ENCODE measurements around the gene CYP4F11.
"Not testable (repeated sequence)": the region's sequence is repeated elsewhere in the genome, so short reads cannot be mapped to it uniquely, and the experiment has no call there.

CYP4F11 gene

GRCh38 chr19:15885167-15885566 lies 49.2 kb downstream of the CYP4F11 start:
- no peak overlapping the region for H3K4me3 Mint-ChIP-seq
- H3K27me3 Mint-ChIP-seq = no peaks in the 10 kb centered on the region
- intact Hi-C loops (cut with micrococcal nuclease) = no loop called here
- no peak overlapping the region for H3K27ac Mint-ChIP-seq
- no peaks in the 10 kb centered on the region for H3K36me3 Mint-ChIP-seq (ENCODE audit: low read depth)
- no peaks in the 10 kb centered on the region for H3K4me1 Mint-ChIP-seq (ENCODE audit: low read depth)
- H3K9me3 Mint-ChIP-seq = no peaks in the 10 kb centered on the region

GRCh38 chr19:15883329-15883728 lies 51.0 kb downstream of the CYP4F11 start:
- H3K36me3 Mint-ChIP-seq (ENCODE audit: low read depth); H3K27ac Mint-ChIP-seq; H3K9me3 Mint-ChIP-seq; H3K4me3 Mint-ChIP-seq; H3K27me3 Mint-ChIP-seq; intact Hi-C loops (cut with micrococcal nuclease); H3K4me1 Mint-ChIP-seq (ENCODE audit: low read depth): not testable (repeated sequence)

- intact Hi-C loops (cut with micrococcal nuclease) = no loop called here
- no peak overlapping the region for H3K4me3 Mint-ChIP-seq
- H3K9me3 Mint-ChIP-seq = no peaks in the 10 kb centered on the region
- H3K27me3 Mint-ChIP-seq = no peaks in the 10 kb centered on the region
- H3K4me1 Mint-ChIP-seq (ENCODE audit: low read depth) = peaks cover 15% of the 10 kb centered on the region
- no peak overlapping the region for H3K27ac Mint-ChIP-seq
- no peaks in the 10 kb centered on the region for H3K36me3 Mint-ChIP-seq (ENCODE audit: low read depth)
Observed at GRCh38 chr19:15874821-15875474, 59.4 kb downstream of the CYP4F11 start.

GRCh38 chr19:15873771-15874170 lies 60.6 kb downstream of the CYP4F11 start:
- H3K4me3 Mint-ChIP-seq; H3K27ac Mint-ChIP-seq; H3K36me3 Mint-ChIP-seq (ENCODE audit: low read depth); H3K9me3 Mint-ChIP-seq; intact Hi-C loops (cut with micrococcal nuclease); H3K27me3 Mint-ChIP-seq: not testable (repeated sequence)
- peaks cover 27% of the 10 kb centered on the region for H3K4me1 Mint-ChIP-seq (ENCODE audit: low read depth)

- Mint-ChIP-seq H3K27me3 (no peaks in the 10 kb centered on the region), H3K9me3 (no peaks in the 10 kb centered on the region), H3K36me3 (ENCODE audit: low read depth) (no peaks in the 10 kb centered on the region), H3K27ac (no peak overlapping the region), H3K4me1 (ENCODE audit: low read depth) (peaks cover 33% of the 10 kb centered on the region), H3K4me3 (peak overlapping the region; percentile 32)
- intact Hi-C loops (cut with micrococcal nuclease) = no loop called here
Observed at GRCh38 chr19:15871570-15871969, 62.8 kb downstream of the CYP4F11 start.

GRCh38 chr19:15869873-15870272 lies 64.5 kb downstream of the CYP4F11 start:
- Mint-ChIP-seq H3K9me3 (no peaks in the 10 kb centered on the region), H3K4me1 (ENCODE audit: low read depth) (peaks cover 33% of the 10 kb centered on the region), H3K27ac (no peak overlapping the region), H3K4me3 (no peak overlapping the region), H3K27me3 (no peaks in the 10 kb centered on the region), H3K36me3 (ENCODE audit: low read depth) (no peaks in the 10 kb centered on the region)
- intact Hi-C loops (cut with micrococcal nuclease) = loop anchor here (2.0 kb wide), 1 partner anchor 239 kb away; no protein-coding TSS in a partner anchor

GRCh38 chr19:15869109-15869555 lies 65.2 kb downstream of the CYP4F11 start:
- Mint-ChIP-seq H3K36me3 (ENCODE audit: low read depth) (no peaks in the 10 kb centered on the region), H3K27ac (no peak overlapping the region), H3K4me3 (no peak overlapping the region), H3K27me3 (no peaks in the 10 kb centered on the region), H3K9me3 (no peaks in the 10 kb centered on the region), H3K4me1 (ENCODE audit: low read depth) (peaks cover 33% of the 10 kb centered on the region)
- intact Hi-C loops (cut with micrococcal nuclease) = loop anchor here (2.0 kb wide), 1 partner anchor 238 kb away; no protein-coding TSS in a partner anchor

GRCh38 chr19:15866636-15867035 lies 67.7 kb downstream of the CYP4F11 start:
- no peaks in the 10 kb centered on the region for H3K27me3 Mint-ChIP-seq

GRCh38 chr19:15864824-15865223 lies 69.5 kb downstream of the CYP4F11 start:
- no peaks in the 10 kb centered on the region for H3K27me3 Mint-ChIP-seq
- peaks cover 16% of the 10 kb centered on the region for H3K4me1 Mint-ChIP-seq (ENCODE audit: low read depth)
- no peaks in the 10 kb centered on the region for H3K36me3 Mint-ChIP-seq (ENCODE audit: low read depth)
- intact Hi-C loops (cut with micrococcal nuclease) = no loop called here
- no peak overlapping the region for H3K27ac Mint-ChIP-seq
- no peak overlapping the region for H3K4me3 Mint-ChIP-seq
- no peaks in the 10 kb centered on the region for H3K9me3 Mint-ChIP-seq

More at GRCh38 chr19:15866636-15867035, 67.7 kb downstream of the CYP4F11 start:
- H3K36me3 Mint-ChIP-seq (ENCODE audit: low read depth) = no peaks in the 10 kb centered on the region
- H3K9me3 Mint-ChIP-seq = no peaks in the 10 kb centered on the region
- no peak overlapping the region for H3K4me3 Mint-ChIP-seq
- peaks cover 30% of the 10 kb centered on the region for H3K4me1 Mint-ChIP-seq (ENCODE audit: low read depth)
- no peak overlapping the region for H3K27ac Mint-ChIP-seq
- intact Hi-C loops (cut with micrococcal nuclease) = no loop called here

- H3K27ac Mint-ChIP-seq = no peak overlapping the region
- intact Hi-C loops (cut with micrococcal nuclease) = no loop called here
- H3K4me1 Mint-ChIP-seq (ENCODE audit: low read depth) = peaks cover 4% of the 10 kb centered on the region
- no peaks in the 10 kb centered on the region for H3K36me3 Mint-ChIP-seq (ENCODE audit: low read depth)
- no peak overlapping the region for H3K4me3 Mint-ChIP-seq
- H3K27me3 Mint-ChIP-seq = no peaks in the 10 kb centered on the region
- H3K9me3 Mint-ChIP-seq = no peaks in the 10 kb centered on the region
Observed at GRCh38 chr19:15863272-15863671, 71.1 kb downstream of the CYP4F11 start.

GRCh38 chr19:15862444-15862843 lies 71.9 kb downstream of the CYP4F11 start:
- Mint-ChIP-seq H3K27me3 (no peaks in the 10 kb centered on the region), H3K27ac (no peak overlapping the region), H3K9me3 (no peaks in the 10 kb centered on the region), H3K4me1 (ENCODE audit: low read depth) (no peaks in the 10 kb centered on the region), H3K4me3 (no peak overlapping the region), H3K36me3 (ENCODE audit: low read depth) (no peaks in the 10 kb centered on the region)
- intact Hi-C loops (cut with micrococcal nuclease) = no loop called here

Data from dendritic cell treated with granulocyte-macrophage colony-stimulating factor and Interleukin-4, amounts not matched to agents 40 ng/mL and 50 ng/mL, for 4 days (primary cell).